A204.1 (cell line): ENCODE results near the gene TBC1D2B.

ENCODE experiments used
- FAIRE-seq: peaks from 2 replicates; lab custom pipeline; 2012; peaks lifted over from hg19 to GRCh38; lab: Jason Lieb, UNC

The TBC1D2B gene

DNA sequence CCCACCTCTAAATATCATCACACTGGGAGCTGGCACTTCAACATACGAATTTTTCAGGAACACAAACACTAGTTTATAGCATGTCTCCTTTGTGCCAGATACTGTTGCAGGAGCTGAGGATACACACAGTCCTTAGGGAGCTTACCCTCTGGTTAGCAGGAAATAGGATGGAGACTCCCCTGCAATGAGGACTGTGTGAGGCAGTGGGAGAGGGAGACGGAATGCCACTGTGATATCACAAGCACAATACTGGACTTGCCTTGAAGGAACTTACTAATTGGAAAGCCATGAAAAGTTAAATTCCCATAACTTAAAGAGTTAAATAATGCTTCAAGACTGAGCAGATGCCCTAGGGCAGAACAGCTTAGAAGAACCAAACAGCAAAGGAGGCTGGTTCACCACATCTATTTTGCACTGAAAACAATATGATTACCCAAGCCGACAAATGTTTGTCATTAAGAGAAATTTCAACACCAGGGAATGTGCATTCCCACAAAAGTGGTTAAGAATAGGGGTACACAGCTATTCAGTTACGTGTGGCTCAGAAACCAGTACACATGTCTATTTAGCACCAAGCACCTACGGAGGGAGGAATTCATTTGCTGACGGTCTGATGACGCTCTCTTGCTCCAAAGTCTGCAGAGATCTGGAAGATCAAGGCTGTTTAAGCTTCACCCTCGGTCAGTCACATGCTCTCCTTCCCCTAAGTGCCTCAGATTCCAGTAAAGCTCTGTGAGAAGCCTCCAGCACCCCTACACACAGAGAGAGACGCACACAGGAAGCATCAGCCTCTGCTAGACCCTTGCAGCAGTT lies 5.2 kb downstream of the TBC1D2B start:
- no peak for FAIRE-seq

- no peak for FAIRE-seq
Measured at GRCh38 chr15:78071383-78071782, 6.1 kb downstream of the TBC1D2B start.

- no peak for FAIRE-seq
Measured at GRCh38 chr15:78070049-78070700, 7.3 kb downstream of the TBC1D2B start.

DNA sequence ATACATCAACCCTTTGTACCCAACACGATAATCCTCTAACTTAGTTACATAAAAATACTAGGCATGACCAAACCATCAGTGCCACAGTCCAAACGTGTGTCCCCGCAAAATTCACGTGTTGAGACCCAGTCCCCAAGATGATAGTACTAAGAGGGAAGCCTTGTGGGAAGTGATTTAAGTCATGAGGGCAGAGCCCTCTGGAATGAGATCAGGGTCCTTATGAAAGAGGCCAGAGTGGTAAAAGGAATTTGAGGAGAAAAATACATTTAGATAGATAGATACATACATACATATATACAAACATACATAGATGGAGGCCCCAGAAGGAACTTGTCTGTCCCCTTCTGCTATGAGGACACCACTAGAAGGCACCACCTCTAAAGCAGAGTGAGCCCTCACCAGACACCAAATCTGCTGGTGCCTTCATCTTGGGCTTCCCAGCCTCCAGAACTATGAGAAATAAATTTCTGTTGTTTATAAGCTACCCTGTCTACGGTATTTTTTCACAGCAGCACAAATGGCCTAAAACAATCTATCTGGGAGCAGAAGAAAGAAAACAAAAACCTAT lies 8.0 kb downstream of the TBC1D2B start:
- no peak for FAIRE-seq

GRCh38 chr15:78069052-78069414 lies 8.5 kb downstream of the TBC1D2B start:
- no peak for FAIRE-seq

DNA sequence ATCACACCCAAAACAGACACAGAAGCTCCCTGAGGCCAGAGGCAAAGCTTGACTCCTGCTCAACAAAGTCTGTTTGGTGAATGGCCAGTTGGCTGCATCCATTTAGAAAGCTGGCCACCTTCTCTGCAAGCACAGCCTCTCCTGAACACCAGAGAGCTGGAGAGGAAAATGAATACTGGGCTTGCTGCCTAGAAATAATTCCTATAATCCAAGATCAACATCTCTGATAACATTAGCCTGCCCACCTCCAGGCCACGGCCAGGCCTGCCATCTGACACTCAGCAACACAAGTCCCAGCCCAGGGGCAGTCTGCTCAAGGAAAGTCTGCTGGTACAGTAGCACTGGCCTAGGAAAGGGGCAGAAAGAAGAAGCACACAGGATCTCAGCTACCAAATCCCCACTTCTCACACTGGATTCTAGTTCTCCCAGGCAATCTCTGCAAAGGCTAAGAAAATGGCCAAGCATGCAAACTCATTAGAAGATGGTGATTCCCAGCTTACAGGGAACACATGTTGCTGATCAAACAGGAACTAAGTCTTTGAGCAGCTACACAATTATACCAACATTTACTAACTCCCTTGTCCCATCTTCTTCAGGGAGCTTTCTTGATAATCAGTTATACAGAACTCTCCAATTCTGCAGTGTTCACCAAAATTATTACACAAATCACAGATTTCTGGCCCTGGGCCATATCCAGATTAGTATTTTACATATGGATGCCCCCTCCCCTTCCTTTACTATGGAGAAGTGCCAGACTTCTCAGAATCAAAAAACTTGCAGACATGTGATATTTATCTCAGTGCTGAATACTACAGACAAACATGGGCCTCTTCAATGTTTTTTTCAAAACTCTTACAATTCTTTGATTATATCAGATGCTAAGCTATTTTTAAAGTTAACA lies 9.9 kb downstream of the TBC1D2B start:
- FAIRE-seq: no peak

DNA sequence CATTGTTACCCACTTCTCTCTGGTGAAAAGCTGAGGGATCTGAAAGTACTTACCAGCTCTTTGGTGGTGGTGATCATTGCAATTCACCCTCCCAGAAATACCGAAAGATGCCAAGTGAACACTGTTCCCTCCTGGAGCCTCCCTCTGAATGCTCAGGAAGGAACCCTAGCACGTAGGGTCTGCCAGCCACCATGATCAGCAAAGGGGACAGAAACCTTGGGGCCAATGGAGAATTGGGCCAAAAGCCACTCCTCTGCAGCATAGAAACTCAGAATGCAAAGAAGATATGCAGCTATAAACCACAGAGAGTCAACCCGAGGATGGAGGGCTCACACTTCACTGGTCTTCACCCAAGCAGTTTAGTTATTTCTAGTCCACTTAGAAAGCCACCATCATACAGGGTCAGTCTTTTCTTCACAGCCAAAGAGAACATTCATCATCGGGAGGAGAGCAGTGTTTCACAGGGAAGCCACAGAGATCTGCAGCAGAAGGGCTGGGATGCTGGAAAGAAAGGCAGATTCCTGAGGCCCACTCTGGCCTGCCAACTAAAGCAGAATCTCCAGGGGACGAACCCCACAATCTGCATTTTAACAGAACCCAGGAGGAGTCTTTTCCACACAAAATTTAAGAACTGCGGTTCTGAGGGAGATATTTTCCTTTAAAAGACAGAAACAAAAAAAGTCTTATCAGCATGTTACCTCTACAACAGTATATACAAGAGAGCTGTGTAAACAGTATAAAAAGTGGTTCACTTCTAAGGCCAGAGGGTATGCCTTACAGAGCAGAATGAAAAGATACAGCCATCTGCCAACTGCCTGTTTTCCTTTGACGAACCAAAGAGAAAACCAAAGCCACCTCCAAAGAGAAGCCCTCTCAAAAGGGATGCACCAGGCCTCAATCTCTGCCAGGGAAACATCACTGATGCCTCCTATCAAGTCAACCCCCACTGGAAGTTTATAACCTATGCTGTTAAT lies 11.3 kb downstream of the TBC1D2B start:
- FAIRE-seq: no peak

DNA sequence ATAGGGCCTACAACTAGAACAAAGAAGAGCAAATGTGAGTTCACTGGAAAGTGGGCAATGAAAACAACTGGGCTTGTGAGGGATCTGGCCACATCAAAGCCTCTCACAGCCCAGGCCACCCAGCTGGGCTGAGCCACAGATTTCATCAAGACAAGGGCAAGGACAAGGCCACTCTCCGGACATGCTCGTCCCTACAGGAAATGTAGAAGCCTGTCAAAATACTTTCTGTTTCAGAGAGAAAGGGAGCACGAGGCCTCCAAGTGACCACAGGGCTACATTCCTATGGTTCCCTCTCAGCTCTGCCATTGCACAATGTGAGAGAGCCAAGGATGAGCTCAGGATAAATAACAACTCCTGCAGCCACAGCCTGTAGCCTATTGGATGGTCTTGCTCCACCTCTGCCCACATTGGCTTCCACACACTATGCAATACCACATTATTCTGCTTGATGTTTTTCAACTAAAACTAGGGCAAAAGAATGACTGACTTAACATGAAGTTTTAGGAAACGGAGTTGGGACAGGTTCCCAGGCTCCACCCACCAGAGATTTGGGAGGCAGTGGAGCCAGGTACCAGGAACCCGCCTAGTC lies 12.1 kb downstream of the TBC1D2B start:
- FAIRE-seq: no peak

GRCh38 chr15:78064544-78064943 lies 13.0 kb downstream of the TBC1D2B start:
- FAIRE-seq: no peak

- no peak for FAIRE-seq
Measured at GRCh38 chr15:78063970-78064385, 13.5 kb downstream of the TBC1D2B start.

- no peak for FAIRE-seq
Measured at GRCh38 chr15:78063217-78063616, 14.3 kb downstream of the TBC1D2B start.

DNA sequence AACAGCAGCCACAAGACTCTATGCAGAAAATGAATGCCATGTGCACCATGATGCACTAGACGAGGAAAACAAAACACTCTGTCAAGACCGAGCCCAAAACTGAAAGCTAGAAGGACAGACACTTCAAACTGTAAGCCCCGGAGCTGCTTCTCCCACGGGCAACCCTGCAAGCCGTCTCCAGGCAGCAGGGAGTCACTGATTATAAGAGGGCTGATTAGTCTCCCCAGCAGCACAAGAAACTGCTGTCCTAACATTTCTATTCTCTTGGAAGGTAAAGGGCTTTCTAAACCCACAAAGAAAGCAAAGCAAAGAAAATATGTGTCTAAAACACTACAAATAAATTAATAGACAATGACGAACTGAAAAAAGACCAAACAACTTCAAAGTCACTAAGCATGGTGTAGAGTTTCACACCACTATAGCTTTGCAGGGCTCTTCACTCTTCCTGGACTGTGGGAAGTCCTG lies 15.5 kb downstream of the TBC1D2B start:
- no peak for FAIRE-seq

GRCh38 chr15:78060232-78060631 lies 17.3 kb downstream of the TBC1D2B start:
- no peak for FAIRE-seq

DNA sequence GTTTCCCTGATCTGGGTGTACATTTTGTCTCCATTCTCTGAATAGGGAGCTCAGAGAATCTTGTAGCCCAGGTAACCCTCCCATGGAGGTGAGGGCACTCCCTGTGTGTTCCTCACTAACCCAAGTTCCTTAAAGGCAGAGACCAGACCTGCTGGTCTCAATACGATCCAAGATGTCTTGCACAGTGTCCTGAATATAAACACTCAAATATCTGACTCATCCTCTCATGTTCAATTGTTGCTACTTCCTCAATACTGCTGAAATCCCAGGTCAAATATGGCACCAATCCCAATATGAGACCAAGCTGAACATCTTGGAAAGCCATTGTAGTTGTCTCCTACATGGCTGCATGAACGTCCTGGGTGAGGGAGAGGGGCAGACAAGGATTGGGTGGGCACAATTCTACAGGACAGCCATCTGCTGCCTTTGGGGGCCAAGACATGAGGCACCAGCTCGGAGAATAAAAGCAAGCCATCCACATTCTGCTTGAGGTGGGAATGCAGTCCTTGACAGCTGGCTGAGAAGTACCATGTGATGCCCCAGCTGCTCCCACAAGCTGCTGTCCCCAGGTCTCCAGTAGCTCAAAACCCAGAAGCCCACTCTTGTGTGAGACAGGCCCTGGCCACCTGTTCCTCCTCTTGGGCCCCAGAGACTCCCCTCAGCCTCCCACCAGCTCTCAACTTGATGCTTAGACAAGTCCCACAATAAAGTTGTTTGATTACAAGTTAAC lies 18.2 kb downstream of the TBC1D2B start:
- FAIRE-seq: no peak

GRCh38 chr15:78058401-78058935 lies 19.0 kb downstream of the TBC1D2B start:
- FAIRE-seq: no peak

DNA sequence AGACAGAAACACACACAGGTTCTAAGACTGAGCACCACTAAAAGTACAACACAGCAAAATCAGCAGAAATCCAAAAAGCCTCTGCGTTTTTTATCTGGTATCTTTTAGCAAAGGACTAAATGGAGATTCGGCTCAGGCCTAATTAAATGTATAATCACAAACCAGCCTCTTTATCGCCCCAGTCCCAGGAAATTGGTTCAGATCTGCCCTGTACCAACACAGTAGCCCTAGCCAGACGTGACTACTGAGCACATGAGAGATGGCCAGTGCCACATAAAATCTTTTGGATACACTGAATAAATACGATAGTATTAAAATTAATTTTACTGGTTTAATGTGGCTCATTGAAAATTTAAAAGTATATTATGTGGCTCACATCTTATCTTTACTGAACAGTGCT lies 19.7 kb downstream of the TBC1D2B start:
- FAIRE-seq: no peak

GRCh38 chr15:78056714-78057269 lies 20.7 kb downstream of the TBC1D2B start:
- no peak for FAIRE-seq

- FAIRE-seq: no peak
Measured at GRCh38 chr15:78055919-78056713, 21.4 kb downstream of the TBC1D2B start.

DNA sequence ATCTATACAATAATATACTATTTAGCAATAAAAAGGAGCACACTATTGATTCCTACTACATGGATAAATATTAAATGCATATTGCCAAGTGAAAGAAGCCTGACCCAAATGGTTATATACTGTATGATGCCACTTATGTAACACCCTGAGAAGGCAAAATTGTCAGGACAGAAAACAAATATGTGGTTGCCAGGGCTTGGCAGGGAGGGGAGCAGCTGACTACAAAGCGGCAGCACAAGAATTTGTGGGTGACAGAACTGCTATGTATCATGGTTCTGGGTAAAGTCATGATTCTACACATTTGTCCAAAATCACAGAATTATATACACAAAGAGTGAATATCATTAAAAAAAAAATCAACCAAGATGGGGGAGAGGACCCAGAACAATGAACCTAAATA lies 22.5 kb downstream of the TBC1D2B start:
- FAIRE-seq: no peak
